Keratinocyte (primary cell): ENCODE results near the gene ARHGEF38. TPM values are rescaled to one million over a fixed set of nuclear protein-coding genes. Genes with fewer than 3 reads are reported as not detected.
"Not testable (repeated sequence)": the region's sequence is repeated elsewhere in the genome, so short reads cannot be mapped to it uniquely, and the experiment has no call there.

Experiments used
- DNase-seq: peaks from one replicate; pipeline ENCODE4 v3.0.0-alpha.2; 2011; ENCODE audit warnings: low read depth, missing footprints, low spot score
- FAIRE-seq: peaks from 2 replicates; lab custom pipeline; 2011; peaks lifted over from hg19 to GRCh38; lab: Jason Lieb, UNC
- H2AFZ ChIP-seq: 2 replicates; pipeline ENCODE4 v1.6.0; 2012; ENCODE audit warnings: low read length, control low read depth, inconsistent platforms; ENCODE audit not compliant: control insufficient read depth
- H3K27ac ChIP-seq: 2 replicates; pipeline ENCODE4 v1.5.1; 2011; ENCODE audit warnings: low read length; ENCODE audit not compliant: control insufficient read depth, insufficient read depth
- H3K27me3 ChIP-seq: 3 replicates; pipeline ENCODE4 v1.6.0; 2011; ENCODE audit warnings: low read length; ENCODE audit not compliant: control insufficient read depth, insufficient read depth; ENCODE audit errors: extremely low read depth
- H3K36me3 ChIP-seq, 2 experiments: 2 replicates in 1 of 2; 3 replicates in 1 of 2; pipeline ENCODE4 v1.5.1; 2011; ENCODE audit warnings: low read length in 2 of 2, mild to moderate bottlenecking in 1 of 2; ENCODE audit not compliant: control insufficient read depth in 2 of 2, insufficient read depth in 2 of 2; ENCODE audit errors: extremely low read depth in 1 of 2
- H3K4me1 ChIP-seq: 3 replicates; pipeline ENCODE4 v1.5.1; 2011; ENCODE audit warnings: low read length; ENCODE audit not compliant: control insufficient read depth, insufficient read depth; ENCODE audit errors: extremely low read depth
- H3K4me2 ChIP-seq: 3 replicates; pipeline ENCODE4 v1.6.0; 2011; ENCODE audit warnings: low read depth, low read length; ENCODE audit not compliant: control insufficient read depth, insufficient read depth; ENCODE audit errors: extremely low read depth
- H3K4me3 ChIP-seq, 3 experiments: fragments of 200-600 bp in 1 of 3; sonication (generic) in 1 of 3; 2 replicates in 2 of 3; 3 replicates in 1 of 3; pipeline ENCODE4 v1.5.1; 2011 to 2016; ENCODE audit warnings: low read length in 3 of 3, mild to moderate bottlenecking in 3 of 3, control low read depth in 2 of 3, inconsistent platforms in 1 of 3, low read depth in 1 of 3, mixed read lengths in 1 of 3, mixed run types in 1 of 3, moderate library complexity in 1 of 3; ENCODE audit not compliant: control insufficient read depth in 2 of 3, insufficient read depth in 2 of 3; ENCODE audit errors: extremely low read depth in 1 of 3
- H3K79me2 ChIP-seq: 2 replicates; pipeline ENCODE4 v1.6.0; 2012; ENCODE audit warnings: low read length; ENCODE audit not compliant: control insufficient read depth, insufficient read depth
- H3K9ac ChIP-seq: 3 replicates; pipeline ENCODE4 v1.6.0; 2011; ENCODE audit warnings: low read length; ENCODE audit not compliant: control insufficient read depth, insufficient read depth; ENCODE audit errors: extremely low read depth
- H3K9me1 ChIP-seq: 3 replicates; pipeline ENCODE4 v1.6.0; 2011; ENCODE audit warnings: low read length; ENCODE audit not compliant: control insufficient read depth, insufficient read depth; ENCODE audit errors: extremely low read depth
- H3K9me3 ChIP-seq: 2 replicates; pipeline ENCODE4 v1.5.1; 2012; ENCODE audit warnings: low read depth, low read length; ENCODE audit not compliant: control insufficient read depth
- H4K20me1 ChIP-seq: 3 replicates; pipeline ENCODE4 v1.6.0; 2011; ENCODE audit warnings: low read length; ENCODE audit not compliant: control insufficient read depth, insufficient read depth; ENCODE audit errors: extremely low read depth
- EZH2 ChIP-seq: IDR thresholded peaks from one replicate; pipeline ENCODE4 v1.6.1; 2012; ENCODE audit warnings: inconsistent platforms, mild to moderate bottlenecking, low read length, moderate library complexity
- dilution Hi-C: fragments of 300-500 bp; cut with MboI; formaldehyde crosslinking; loops from one replicate; pipeline ENCODE4 v1.7.0; 2020; ENCODE audit warnings: low sequenced_read_pairs; ENCODE audit not compliant: extremely low pct_ligation_motif_present
- polyA plus RNA-seq, 5 experiments: library from polyadenylated mRNA; depleted of rRNA in 3 of 5; stranded (reverse) in 3 of 5; stranded (forward) in 1 of 5; unstranded in 1 of 5; fragments of >200 nt; gene quantifications; 1 replicate in 1 of 5; 2 replicates in 3 of 5; 3 replicates in 1 of 5; pipeline versions ENCODE4 v1.2.1 to v1.2.3, GENCODE V29; 2011 to 2012; ENCODE audit warnings: missing spikeins in 2 of 5, low read depth in 1 of 5, low replicate concordance in 1 of 5
- TF ChIP-seq, protein P1 (sequence below), 3 experiments: IDR thresholded peaks in 1 of 3; conservative IDR thresholded peaks in 1 of 3; optimal IDR thresholded peaks in 1 of 3; 2 replicates in 2 of 3; 3 replicates in 1 of 3; pipeline versions ENCODE3 to v1.5.1; 2011; ENCODE audit warnings: low read length in 3 of 3, mild to moderate bottlenecking in 3 of 3, moderate library complexity in 2 of 3, control low read depth in 1 of 3, inconsistent platforms in 1 of 3; ENCODE audit not compliant: insufficient read depth in 2 of 3; ENCODE audit errors: extremely low read depth in 1 of 3

ARHGEF38 gene
- polyA plus RNA-seq, 1 donor (not counting 4 experiments of a cell fraction or from before 2014, with no cell fraction given): 0.09 TPM

DNA sequence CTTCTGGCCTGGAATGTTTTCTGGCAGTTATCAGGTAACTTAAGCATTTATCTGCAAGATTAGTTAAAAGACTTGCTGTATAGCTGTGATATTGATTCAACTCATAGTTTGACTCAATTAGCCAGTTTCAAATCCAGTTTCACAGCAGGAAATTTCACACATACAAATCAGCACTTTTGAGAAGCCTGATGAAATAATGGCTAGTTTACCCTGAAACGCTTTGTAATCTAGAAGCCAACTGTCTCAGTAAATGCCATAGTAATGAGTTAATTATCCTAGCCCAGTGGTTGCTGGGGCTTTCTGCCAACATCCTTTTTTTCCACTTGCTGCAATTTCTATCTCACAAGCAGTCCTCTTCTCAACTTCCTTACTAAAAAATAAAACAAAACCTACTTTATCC is 53.1 kb downstream of the ARHGEF38 start:
- FAIRE-seq (peak; percentile 92), DNase-seq (no peak)
- Histone ChIP-seq H3K27me3 (no peaks in the 10 kb centered on the region), H3K4me3 (no peak overlapping the region), H3K36me3 (no peaks in the 10 kb centered on the region), H3K4me1 (peaks cover 9% of the 10 kb centered on the region), H3K79me2 (no peaks in the 10 kb centered on the region), H3K9ac (no peak overlapping the region), H3K9me1 (no peaks in the 10 kb centered on the region), H4K20me1 (no peaks in the 10 kb centered on the region), H3K4me2 (no peak overlapping the region), H2AFZ (no peak overlapping the region), H3K27ac (peak overlapping the region; percentile 13), H3K9me3 (no peaks in the 10 kb centered on the region)
- TF ChIP-seq EZH2: no peak
- TF ChIP-seq, protein P1, sequence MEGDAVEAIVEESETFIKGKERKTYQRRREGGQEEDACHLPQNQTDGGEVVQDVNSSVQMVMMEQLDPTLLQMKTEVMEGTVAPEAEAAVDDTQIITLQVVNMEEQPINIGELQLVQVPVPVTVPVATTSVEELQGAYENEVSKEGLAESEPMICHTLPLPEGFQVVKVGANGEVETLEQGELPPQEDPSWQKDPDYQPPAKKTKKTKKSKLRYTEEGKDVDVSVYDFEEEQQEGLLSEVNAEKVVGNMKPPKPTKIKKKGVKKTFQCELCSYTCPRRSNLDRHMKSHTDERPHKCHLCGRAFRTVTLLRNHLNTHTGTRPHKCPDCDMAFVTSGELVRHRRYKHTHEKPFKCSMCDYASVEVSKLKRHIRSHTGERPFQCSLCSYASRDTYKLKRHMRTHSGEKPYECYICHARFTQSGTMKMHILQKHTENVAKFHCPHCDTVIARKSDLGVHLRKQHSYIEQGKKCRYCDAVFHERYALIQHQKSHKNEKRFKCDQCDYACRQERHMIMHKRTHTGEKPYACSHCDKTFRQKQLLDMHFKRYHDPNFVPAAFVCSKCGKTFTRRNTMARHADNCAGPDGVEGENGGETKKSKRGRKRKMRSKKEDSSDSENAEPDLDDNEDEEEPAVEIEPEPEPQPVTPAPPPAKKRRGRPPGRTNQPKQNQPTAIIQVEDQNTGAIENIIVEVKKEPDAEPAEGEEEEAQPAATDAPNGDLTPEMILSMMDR (optimal IDR thresholded peaks at IDR 0.05 in 1 of 3, IDR thresholded peaks at IDR 0.05 in 1 of 3, conservative IDR thresholded peaks at IDR 0.05 in 1 of 3; ENCODE audit: extremely low read depth in 1 of 3, insufficient read depth in 2 of 3, low read length in 3 of 3): no peak
- dilution Hi-C loops: no loop called here

DNA sequence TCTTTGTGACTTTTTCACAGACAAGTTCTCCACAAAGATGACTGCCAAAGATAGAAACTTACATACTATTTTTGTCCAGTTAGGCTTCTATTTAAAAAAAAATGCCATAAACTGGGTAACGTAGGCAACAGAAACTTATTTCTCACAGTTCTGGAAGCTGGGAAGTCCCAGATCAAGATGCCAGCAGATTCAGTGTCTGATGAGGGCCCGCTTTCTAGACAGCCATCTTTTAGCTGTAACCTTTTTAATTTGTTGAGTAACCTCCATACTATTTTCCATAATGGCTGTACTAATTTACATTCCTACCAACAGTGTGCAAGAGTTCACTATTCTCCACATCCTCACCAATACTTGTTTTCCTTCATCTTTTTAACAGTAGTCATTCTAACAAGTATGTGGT is 55.5 kb downstream of the ARHGEF38 start:
- no peak overlapping the region for H3K27ac ChIP-seq
- H3K36me3 ChIP-seq: no peaks in the 10 kb centered on the region
- H3K9me1 ChIP-seq: no peaks in the 10 kb centered on the region
- dilution Hi-C loops: no loop called here
- no peak overlapping the region for H3K4me3 ChIP-seq
- no peak overlapping the region for H3K4me2 ChIP-seq
- peaks cover 9% of the 10 kb centered on the region for H3K4me1 ChIP-seq
- FAIRE-seq (no peak), DNase-seq (no peak)
- no peak for TF ChIP-seq EZH2
- TF ChIP-seq, protein P1 (optimal IDR thresholded peaks at IDR 0.05 in 1 of 3, IDR thresholded peaks at IDR 0.05 in 1 of 3, conservative IDR thresholded peaks at IDR 0.05 in 1 of 3; ENCODE audit: extremely low read depth in 1 of 3, insufficient read depth in 2 of 3, low read length in 3 of 3): no peak
- H3K79me2 ChIP-seq: no peaks in the 10 kb centered on the region
- peak overlapping the region; percentile 17 for H2AFZ ChIP-seq
- no peaks in the 10 kb centered on the region for H4K20me1 ChIP-seq
- no peak overlapping the region for H3K9ac ChIP-seq
- H3K9me3 ChIP-seq: no peaks in the 10 kb centered on the region
- no peaks in the 10 kb centered on the region for H3K27me3 ChIP-seq

DNA sequence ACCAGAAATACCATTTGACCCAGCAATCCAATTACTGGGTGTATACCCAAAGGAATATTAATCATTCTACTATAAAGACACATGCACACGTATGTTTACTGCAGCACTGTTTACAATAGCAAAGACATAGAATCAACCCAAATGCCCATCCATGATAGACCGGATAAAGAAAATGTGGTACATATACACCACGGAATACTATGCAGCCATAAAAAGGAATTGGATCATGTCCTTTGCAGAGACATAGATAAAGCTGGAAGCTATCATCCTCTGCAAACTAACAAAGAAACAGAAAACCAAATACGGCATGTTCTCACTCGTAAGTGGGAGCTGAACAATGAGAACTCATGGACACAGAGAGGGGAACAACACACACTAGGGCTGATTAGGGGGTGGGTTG is 57.4 kb downstream of the ARHGEF38 start:
- dilution Hi-C loops, H3K27ac ChIP-seq, DNase-seq, H3K36me3 ChIP-seq, H3K79me2 ChIP-seq, FAIRE-seq, H3K4me3 ChIP-seq, H3K27me3 ChIP-seq, H4K20me1 ChIP-seq, H3K9ac ChIP-seq, H3K9me1 ChIP-seq, H2AFZ ChIP-seq, H3K9me3 ChIP-seq, H3K4me2 ChIP-seq: not testable (repeated sequence)
- peaks cover 14% of the 10 kb centered on the region for H3K4me1 ChIP-seq
